Small intestine (tissue), 7 donors: Measurements from ENCODE around the gene C1QTNF12. TPM values are rescaled to one million over a fixed set of nuclear protein-coding genes. Genes with fewer than 3 reads are reported as not detected.

Experiments
- DNase-seq, 2 donors: peaks; one replicate each; pipeline versions ENCODE4 v3.0.0 to v3.0.0-alpha.2; 2013
- FAIRE-seq: peaks from 2 replicates; lab custom pipeline; 2012; peaks lifted over from hg19 to GRCh38; lab: Jason Lieb, UNC
- H3K27ac ChIP-seq, 3 donors: one replicate each; pipeline ENCODE4 v1.5.1; 2013; ENCODE audit warnings: low read length in 2 of 3, mild to moderate bottlenecking in 2 of 3, control low read depth in 1 of 3, inconsistent platforms in 1 of 3, low read depth in 1 of 3, moderate library complexity in 1 of 3
- H3K27me3 ChIP-seq, 3 donors: one replicate each; pipeline ENCODE4 v1.6.1; 2013; ENCODE audit warnings: low read length in 3 of 3, inconsistent platforms in 1 of 3; ENCODE audit not compliant: control insufficient read depth in 3 of 3, insufficient read depth in 3 of 3
- H3K36me3 ChIP-seq, 3 donors: one replicate each; pipeline ENCODE4 v1.6.1; 2013; ENCODE audit warnings: low read length in 3 of 3, inconsistent platforms in 1 of 3, low read depth in 1 of 3, mild to moderate bottlenecking in 1 of 3, moderate library complexity in 1 of 3; ENCODE audit not compliant: control insufficient read depth in 3 of 3, insufficient read depth in 2 of 3
- H3K4me1 ChIP-seq, 3 donors: one replicate each; pipeline ENCODE4 v1.6.1; 2013; ENCODE audit warnings: low read length in 2 of 3, inconsistent platforms in 1 of 3, low read depth in 1 of 3, mild to moderate bottlenecking in 1 of 3, moderate library complexity in 1 of 3; ENCODE audit not compliant: control insufficient read depth in 3 of 3, insufficient read depth in 2 of 3
- H3K4me3 ChIP-seq, 3 donors: one replicate each; pipeline ENCODE4 v1.5.1; 2013; ENCODE audit warnings: low read length in 3 of 3, control low read depth in 1 of 3, inconsistent platforms in 1 of 3, low read depth in 1 of 3, mild to moderate bottlenecking in 1 of 3, moderate library complexity in 1 of 3
- H3K9me3 ChIP-seq, 2 donors: one replicate each; pipeline ENCODE4 v1.6.1; 2013; ENCODE audit warnings: low read depth in 1 of 2, low read length in 1 of 2; ENCODE audit not compliant: control insufficient read depth in 2 of 2, insufficient read depth in 1 of 2
- WGBS, 3 donors: extraction: QIAGEN DNeasy Blood & Tissue Kit; methylation state at CpG; one replicate each; pipeline ENCODE4 v1.1.7; 2013; 5-methylcytosine and 5-hydroxymethylcytosine counted together
- polyA plus RNA-seq, 4 donors: library from polyadenylated mRNA; stranded (reverse) in 3 of 4; unstranded in 1 of 4; fragments of 200-250 nt in 3 of 4; fragments of 120-200 nt in 1 of 4; gene quantifications; one replicate each; pipeline versions ENCODE4 v1.2.1 to v1.2.3, GENCODE V29; 2013
- donor health status: healthy with polysubstance abuse.
- donor health status: control.
- donor health status: control.
- donor health status: Bipolar disorder and iron deficiency.
- donor health status: healthy.

The C1QTNF12 gene
- polyA plus RNA-seq, 4 donors, result 10.6 to 203 (median 98.5) TPM

DNA sequence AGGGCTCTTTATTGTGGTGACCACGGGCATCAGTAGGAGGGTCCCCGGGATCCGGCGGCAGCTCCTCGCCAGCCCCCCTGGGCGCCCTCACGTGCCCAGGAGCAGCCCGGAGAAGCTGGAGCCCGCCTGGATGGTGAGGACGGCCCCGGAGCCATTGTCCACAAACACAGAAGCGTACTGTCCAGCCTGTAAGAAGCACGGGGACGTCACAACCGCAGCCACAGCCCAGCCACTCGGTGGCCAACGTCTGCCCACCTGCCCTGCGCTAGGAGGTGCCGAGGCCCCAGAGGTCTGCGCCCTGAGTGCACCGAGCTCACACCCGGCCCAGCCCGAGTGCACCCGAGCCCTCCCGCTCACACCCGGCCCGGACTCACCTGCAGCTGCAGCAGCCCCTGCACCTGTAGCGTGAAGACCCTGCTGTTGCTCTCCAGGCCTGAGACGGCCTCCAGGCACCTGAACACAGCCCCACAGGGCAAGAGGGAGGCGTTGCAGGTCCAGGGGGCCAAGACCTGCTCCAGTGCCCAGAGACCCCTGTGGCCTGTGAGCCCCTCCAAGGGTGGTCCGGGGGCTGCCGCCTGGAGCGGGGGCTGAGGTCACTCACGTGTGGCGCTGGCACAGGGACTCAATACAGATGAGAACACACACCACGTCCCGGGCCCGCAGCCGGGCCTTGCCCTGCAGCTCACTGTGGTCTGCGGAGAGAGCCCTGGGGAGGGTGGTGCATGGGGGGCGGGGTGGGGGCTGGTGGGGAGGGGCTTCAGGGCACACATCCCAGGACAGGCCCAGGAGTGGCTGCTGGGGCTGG lies 3.9 kb downstream of the C1QTNF12 start:
- peak overlapping the region in 1 of 3 donors; percentile 70 for H3K4me3 ChIP-seq

DNA sequence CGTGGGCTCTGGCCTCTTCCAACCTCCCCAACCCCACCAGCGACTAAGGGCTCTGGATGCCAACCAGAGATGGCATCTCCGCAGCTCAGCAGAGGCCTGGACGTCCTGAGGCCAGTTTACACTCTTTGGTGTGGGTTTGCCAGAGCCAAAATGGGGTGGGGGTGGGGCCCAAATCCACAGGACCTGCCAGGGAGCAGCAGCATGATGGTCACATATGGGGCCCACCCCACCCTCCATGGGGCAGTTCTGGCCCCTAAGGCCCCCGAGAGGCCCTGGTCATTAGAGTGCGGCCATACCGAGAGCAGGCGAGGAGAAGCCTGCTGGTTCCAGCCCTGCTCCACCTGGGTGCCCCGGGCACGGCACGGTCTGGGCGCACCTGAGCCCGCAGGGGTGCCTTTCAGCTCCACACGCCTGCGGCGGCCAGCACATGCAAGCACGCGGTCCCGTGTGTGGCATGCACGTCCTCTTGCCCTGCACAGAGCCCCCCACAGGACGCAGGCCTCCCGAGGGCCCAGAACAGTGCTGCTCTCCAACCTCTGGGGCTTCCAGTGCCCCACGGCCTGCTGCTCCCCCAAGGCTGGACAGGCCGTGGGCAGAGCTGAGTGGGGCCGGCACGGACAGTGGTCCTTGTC lies 4.8 kb downstream of the C1QTNF12 start:
- WGBS, 3 donors, result 61 to 88% (median 77%) methylated on average over 19 to 26 of the region's 26 CpGs
- Histone ChIP-seq H3K9me3 (no peaks in the 10 kb centered on the region), H3K4me3 (no peak overlapping the region), H3K27me3 (peaks cover 11 to 51% (median 14%) of the 10 kb centered on the region in 3 donors), H3K4me1 (peaks cover 0 to 44% (median 3%) of the 10 kb centered on the region in 3 donors), H3K36me3 (peaks cover 0 to 15% (median 0%) of the 10 kb centered on the region in 3 donors), H3K27ac (no peak overlapping the region)
- no peak for FAIRE-seq
- no peak for DNase-seq

More for the DNA sequence above, 3.9 kb downstream of the C1QTNF12 start:
- Histone ChIP-seq H3K4me1 (peaks cover 0 to 34% (median 3%) of the 10 kb centered on the region in 3 donors), H3K27me3 (peaks cover 15 to 55% (median 20%) of the 10 kb centered on the region in 3 donors), H3K9me3 (no peaks in the 10 kb centered on the region), H3K36me3 (peaks cover 0 to 15% (median 0%) of the 10 kb centered on the region in 3 donors), H3K27ac (no peak overlapping the region)
- FAIRE-seq (no peak), DNase-seq (no peak)
- WGBS, 3 donors, result 72 to 90% (median 86%) methylated on average over 36 to 41 of the region's 41 CpGs

DNA sequence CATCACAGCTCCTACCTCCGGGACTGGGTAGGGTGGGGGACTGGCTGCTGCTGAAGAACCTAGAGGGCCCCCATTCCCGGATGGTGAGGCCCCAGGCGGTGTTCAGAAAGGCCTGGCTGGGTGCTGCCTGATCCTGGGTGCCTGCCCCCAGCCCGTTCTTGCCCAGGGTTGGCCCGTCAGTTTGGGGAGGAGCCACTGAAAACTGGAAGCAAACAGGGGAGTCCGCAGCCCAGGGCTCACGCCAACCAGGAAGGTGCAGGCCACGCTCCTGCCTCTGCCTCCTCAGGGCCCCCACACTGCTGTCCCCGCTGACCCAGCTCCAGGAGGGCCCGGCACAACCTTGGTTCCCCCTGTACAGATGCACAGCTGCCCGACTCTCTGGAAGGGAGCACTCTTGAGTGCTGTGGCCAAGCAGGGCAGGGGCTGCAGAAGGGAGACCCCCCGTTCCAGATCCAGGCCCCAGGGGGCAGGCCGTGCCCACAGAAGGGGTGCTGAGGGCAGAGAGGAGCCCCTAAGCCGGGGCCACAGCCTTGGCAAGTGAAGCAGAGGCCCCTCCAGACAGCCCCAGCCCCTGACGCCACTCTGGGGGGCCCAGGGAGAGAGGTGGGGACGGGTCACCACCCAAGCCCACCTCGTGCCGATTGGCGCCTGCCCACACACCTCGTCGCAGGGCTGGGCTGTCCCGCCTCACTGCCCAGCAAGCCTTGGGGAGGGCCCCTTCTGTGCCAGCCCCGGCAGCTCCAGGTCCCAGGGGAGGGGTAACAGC lies 5.5 kb downstream of the C1QTNF12 start:
- no peak for FAIRE-seq
- no peak for DNase-seq
- Histone ChIP-seq H3K27me3 (peaks cover 5 to 47% (median 10%) of the 10 kb centered on the region in 3 donors), H3K4me3 (no peak overlapping the region), H3K27ac (no peak overlapping the region), H3K4me1 (peaks cover 0 to 48% (median 3%) of the 10 kb centered on the region in 3 donors), H3K9me3 (no peaks in the 10 kb centered on the region), H3K36me3 (peaks cover 0 to 15% (median 0%) of the 10 kb centered on the region in 3 donors)
- 39 to 52% (median 47%) methylated on average over 19 to 23 of the region's 23 CpGs for WGBS, 3 donors

DNA sequence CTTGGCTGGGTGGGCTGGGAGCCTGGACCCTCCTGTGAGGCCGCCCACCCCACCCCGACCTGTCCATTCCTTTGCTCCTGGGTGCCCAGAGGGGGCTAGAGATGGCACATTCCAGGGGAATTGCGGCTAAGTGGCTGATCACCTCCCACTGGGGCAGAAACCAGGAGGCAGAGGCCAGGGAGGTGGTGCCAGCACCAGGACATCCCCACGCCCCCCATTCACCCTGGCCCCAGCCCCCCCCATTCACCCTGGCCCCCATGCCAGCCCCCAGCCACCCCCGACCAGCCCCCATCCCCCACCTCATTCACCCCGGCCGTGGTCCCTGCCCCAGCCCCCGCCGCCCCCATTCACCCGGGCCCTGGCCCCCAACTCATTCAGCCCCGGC lies 6.2 kb downstream of the C1QTNF12 start:
- WGBS, 3 donors, result 46 to 58% (median 55%) methylated on average over 4 to 11 of the region's 11 CpGs
- H3K9me3 ChIP-seq, result no peaks in the 10 kb centered on the region
- DNase-seq, result no peak
- H3K36me3 ChIP-seq, result peaks cover 0 to 22% (median 0%) of the 10 kb centered on the region in 3 donors
- no peak overlapping the region for H3K27ac ChIP-seq
- no peak for FAIRE-seq
- peaks cover 0 to 41% (median 6%) of the 10 kb centered on the region in 3 donors for H3K27me3 ChIP-seq
- peaks cover 0 to 46% (median 3%) of the 10 kb centered on the region in 3 donors for H3K4me1 ChIP-seq
- H3K4me3 ChIP-seq, result no peak overlapping the region

GRCh38 chr1:1239614-1240347 lies 6.7 kb downstream of the C1QTNF12 start:
- Histone ChIP-seq H3K36me3 (peaks cover 0 to 28% (median 0%) of the 10 kb centered on the region in 3 donors), H3K27me3 (peaks cover 0 to 38% (median 6%) of the 10 kb centered on the region in 3 donors), H3K4me1 (peaks cover 0 to 46% (median 3%) of the 10 kb centered on the region in 3 donors), H3K4me3 (no peak overlapping the region), H3K9me3 (no peaks in the 10 kb centered on the region), H3K27ac (no peak overlapping the region)
- no peak for DNase-seq
- 9 to 31% (median 30%) methylated on average over 23 to 30 of the region's 30 CpGs for WGBS, 3 donors
- FAIRE-seq, result no peak

DNA sequence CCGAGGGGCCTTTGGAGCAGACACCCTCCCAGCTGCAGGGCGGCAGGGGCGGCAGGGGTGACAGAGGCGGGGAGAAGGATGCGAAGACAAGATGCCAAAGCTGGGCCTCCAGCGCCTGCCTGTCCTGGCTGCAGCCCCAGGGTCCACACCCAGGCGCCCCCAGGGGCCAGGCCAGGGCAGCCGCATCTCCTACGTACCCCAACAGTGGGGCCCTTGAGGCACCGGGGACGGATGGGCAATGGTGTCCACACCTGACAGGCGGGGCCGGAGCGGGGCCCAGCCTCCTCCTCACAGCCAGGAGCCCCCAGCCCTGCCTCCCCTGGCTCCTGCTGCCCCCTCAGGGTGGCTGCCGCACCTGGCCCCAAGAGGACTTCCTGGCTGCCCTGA lies 7.3 kb downstream of the C1QTNF12 start:
- FAIRE-seq (no peak), DNase-seq (peak in 1 of 2 donors; percentile 26)
- WGBS, 3 donors, result 29 to 65% (median 58%) methylated on average over 12 to 15 of the region's 15 CpGs
- Histone ChIP-seq H3K9me3 (no peaks in the 10 kb centered on the region), H3K27ac (no peak overlapping the region), H3K36me3 (peaks cover 0 to 33% (median 0%) of the 10 kb centered on the region in 3 donors), H3K4me3 (no peak overlapping the region), H3K27me3 (peaks cover 0 to 38% (median 6%) of the 10 kb centered on the region in 3 donors), H3K4me1 (peaks cover 0 to 43% (median 1%) of the 10 kb centered on the region in 3 donors)

GRCh38 chr1:1238702-1239178 lies 7.8 kb downstream of the C1QTNF12 start:
- FAIRE-seq (no peak), DNase-seq (no peak)
- H3K9me3 ChIP-seq, result peaks cover 0 to 4% of the 10 kb centered on the region in 2 donors
- H3K4me3 ChIP-seq, result no peak overlapping the region
- WGBS, 3 donors, result 24 to 67% (median 47%) methylated on average over 18 to 19 of the region's 19 CpGs
- H3K36me3 ChIP-seq, result peaks cover 0 to 38% (median 0%) of the 10 kb centered on the region in 3 donors
- peaks cover 0 to 35% (median 6%) of the 10 kb centered on the region in 3 donors for H3K27me3 ChIP-seq
- H3K27ac ChIP-seq, result no peak overlapping the region
- H3K4me1 ChIP-seq, result peaks cover 0 to 42% (median 1%) of the 10 kb centered on the region in 3 donors
